ENCODE results near the gene NAPA. TPM values are rescaled to one million over a fixed set of nuclear protein-coding genes. Genes with fewer than 3 reads are reported as not detected.

Gene NAPA
- total and polyA plus RNA-seq, 10 donors, result 51.3 to 171 (median 89.8) TPM

- Histone ChIP-seq H3K27ac (no peak overlapping the region), H3K27me3 (replicated peaks in 1 of 7) (no peaks in the 10 kb centered on the region), H3K36me3 (peaks cover 0 to 10% (median 0%) of the 10 kb centered on the region in 6 donors), H3K9me3 (no peaks in the 10 kb centered on the region), H3K4me3 (no peak overlapping the region), H3K4me1 (peaks cover 16 to 33% (median 29%) of the 10 kb centered on the region in 6 donors)
- WGBS, 5 donors, result 91 to 97% (median 94%) methylated on average over 4 of the region's 4 CpGs
- intact Hi-C loops (cut with DNase I; ENCODE audit: low total_unique reads), result no loop called here
- TF ChIP-seq POLR2A (IDR thresholded peaks at IDR 0.05), result no peak
- TF ChIP-seq POLR2AphosphoS5 (IDR thresholded peaks at IDR 0.05), result no peak
- no peak for TF ChIP-seq CTCF (IDR thresholded peaks at IDR 0.05 in 8 of 11, conservative IDR thresholded peaks at IDR 0.05 in 3 of 11)
- DNase-seq, result no peak
Measured at GRCh38 chr19:47481460-47482052, 33.3 kb downstream of the NAPA start.

GRCh38 chr19:47480658-47481057 is 34.2 kb downstream of the NAPA start:
- no peaks in the 10 kb centered on the region for H3K27me3 ChIP-seq (replicated peaks in 1 of 7)
- H3K4me1 ChIP-seq, result peaks cover 11 to 26% (median 23%) of the 10 kb centered on the region in 6 donors
- no peak overlapping the region for H3K4me3 ChIP-seq
- TF ChIP-seq POLR2AphosphoS5 (IDR thresholded peaks at IDR 0.05) (no peak), CTCF (IDR thresholded peaks at IDR 0.05 in 8 of 11, conservative IDR thresholded peaks at IDR 0.05 in 3 of 11) (no peak), POLR2A (IDR thresholded peaks at IDR 0.05) (no peak)
- H3K27ac ChIP-seq, result no peak overlapping the region
- intact Hi-C loops (cut with DNase I; ENCODE audit: low total_unique reads), result no loop called here
- no peak for DNase-seq
- H3K36me3 ChIP-seq, result peaks cover 0 to 12% (median 0%) of the 10 kb centered on the region in 6 donors
- 85 to 93% (median 91%) methylated on average over 16 of the region's 16 CpGs for WGBS, 5 donors
- H3K9me3 ChIP-seq, result no peaks in the 10 kb centered on the region

GRCh38 chr19:47479701-47480503 is 35.0 kb downstream of the NAPA start:
- H3K4me3 ChIP-seq, result peak overlapping the region in 1 of 8 donors; percentile 39
- WGBS, 5 donors, result 35 to 47% (median 38%) methylated on average over 19 to 39 of the region's 39 CpGs
- peaks cover 4 to 19% (median 15%) of the 10 kb centered on the region in 6 donors for H3K4me1 ChIP-seq
- no peaks in the 10 kb centered on the region for H3K9me3 ChIP-seq
- no peaks in the 10 kb centered on the region for H3K27me3 ChIP-seq (replicated peaks in 1 of 7)
- H3K36me3 ChIP-seq, result peaks cover 0 to 18% (median 0%) of the 10 kb centered on the region in 6 donors
- no peak overlapping the region for H3K27ac ChIP-seq
- intact Hi-C loops (cut with DNase I; ENCODE audit: low total_unique reads), result no loop called here
- DNase-seq, result no peak
- peak in 1 of 3 donors; percentile 21 for TF ChIP-seq POLR2AphosphoS5 (IDR thresholded peaks at IDR 0.05)
- no peak for TF ChIP-seq POLR2A (IDR thresholded peaks at IDR 0.05)

- peaks cover 0 to 18% (median 0%) of the 10 kb centered on the region in 6 donors for H3K36me3 ChIP-seq
- peaks cover 0 to 10% (median 3%) of the 10 kb centered on the region in 6 donors for H3K4me1 ChIP-seq
- H3K27ac ChIP-seq, result no peak overlapping the region
- WGBS, 5 donors, result 79 to 88% (median 86%) methylated on average over 9 to 17 of the region's 17 CpGs
- no peaks in the 10 kb centered on the region for H3K9me3 ChIP-seq
- H3K27me3 ChIP-seq (replicated peaks in 1 of 7), result peaks cover 3 to 28% (median 14%) of the 10 kb centered on the region in 7 donors
- DNase-seq, result no peak
- intact Hi-C loops (cut with DNase I; ENCODE audit: low total_unique reads), result no loop called here
- TF ChIP-seq POLR2AphosphoS5 (IDR thresholded peaks at IDR 0.05), result no peak
- TF ChIP-seq CTCF (IDR thresholded peaks at IDR 0.05 in 8 of 11, conservative IDR thresholded peaks at IDR 0.05 in 3 of 11), result no peak
- TF ChIP-seq POLR2A (IDR thresholded peaks at IDR 0.05), result no peak
- H3K4me3 ChIP-seq, result no peak overlapping the region
Measured at GRCh38 chr19:47476438-47476972, 38.4 kb downstream of the NAPA start.

Measured in spleen (tissue), 11 donors.